Kidney tubule cell (primary cell): ENCODE data around the gene TPRG1.
"Not testable (repeated sequence)": the region's sequence is repeated elsewhere in the genome, so short reads cannot be mapped to it uniquely, and the experiment has no call there.

Source experiments
- DNase-seq: peaks from one replicate; pipeline ENCODE4 v3.0.0-alpha.2; 2018; ENCODE audit warnings: low spot score

TPRG1 gene

DNA sequence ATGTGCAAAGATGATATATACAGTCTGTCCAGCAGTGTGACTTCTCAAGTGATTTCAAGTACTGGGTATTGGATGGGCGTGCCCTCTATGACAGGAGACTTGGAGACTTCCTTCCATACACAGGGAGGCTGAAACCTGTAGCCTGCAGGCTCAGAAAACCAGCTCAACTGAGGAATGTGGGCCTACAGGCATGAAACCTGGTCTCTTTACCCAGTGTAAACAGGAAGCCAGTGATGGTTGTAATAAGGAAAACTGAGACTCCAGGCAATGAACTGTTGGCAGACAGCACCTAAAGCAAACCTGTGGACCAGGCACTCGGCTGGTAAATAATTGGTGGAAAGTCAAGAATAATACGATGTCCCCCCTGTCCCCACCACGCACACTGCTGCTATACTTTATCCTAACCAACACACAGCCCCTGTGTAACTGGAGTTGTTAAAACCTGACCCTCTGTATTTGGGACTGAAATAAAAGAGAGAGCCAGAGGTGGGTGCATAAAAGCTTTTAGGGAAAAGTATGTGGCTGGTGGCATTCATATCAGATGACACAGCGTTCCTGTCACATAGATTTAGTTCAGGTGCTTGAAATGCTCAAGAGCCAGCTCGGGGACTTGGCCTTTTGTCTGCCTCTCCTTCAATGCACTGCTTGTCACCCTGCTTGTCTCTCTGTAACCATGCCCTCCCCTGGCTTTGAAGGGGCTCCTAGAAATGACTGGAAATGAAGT, 144.7 kb downstream of the TPRG1 start:
- peak; percentile 60 for DNase-seq

- DNase-seq: no peak
Measured at GRCh38 chr3:189317911-189318310, 146.1 kb downstream of the TPRG1 start.

DNA sequence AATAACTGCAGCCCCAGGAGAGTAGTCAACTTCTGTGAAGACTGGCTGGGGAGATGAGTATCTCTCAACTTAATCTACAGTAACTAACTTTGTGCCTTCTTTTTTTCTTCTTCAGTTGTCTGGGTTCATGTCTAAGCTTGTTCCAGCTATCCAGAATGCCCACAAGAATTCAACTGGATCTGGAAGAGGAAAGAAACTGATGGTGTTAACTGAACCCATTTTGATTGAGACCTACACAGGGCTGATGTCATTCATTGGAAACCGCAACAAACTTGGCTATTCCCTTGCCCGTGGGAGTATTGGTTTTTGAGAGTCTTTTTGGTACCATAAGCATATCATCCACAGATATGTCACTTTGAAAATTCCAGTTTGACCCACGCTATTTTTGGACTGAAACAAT, 148.7 kb downstream of the TPRG1 start:
- no peak for DNase-seq

GRCh38 chr3:189322339-189322738, 150.6 kb downstream of the TPRG1 start:
- DNase-seq: no peak

DNA sequence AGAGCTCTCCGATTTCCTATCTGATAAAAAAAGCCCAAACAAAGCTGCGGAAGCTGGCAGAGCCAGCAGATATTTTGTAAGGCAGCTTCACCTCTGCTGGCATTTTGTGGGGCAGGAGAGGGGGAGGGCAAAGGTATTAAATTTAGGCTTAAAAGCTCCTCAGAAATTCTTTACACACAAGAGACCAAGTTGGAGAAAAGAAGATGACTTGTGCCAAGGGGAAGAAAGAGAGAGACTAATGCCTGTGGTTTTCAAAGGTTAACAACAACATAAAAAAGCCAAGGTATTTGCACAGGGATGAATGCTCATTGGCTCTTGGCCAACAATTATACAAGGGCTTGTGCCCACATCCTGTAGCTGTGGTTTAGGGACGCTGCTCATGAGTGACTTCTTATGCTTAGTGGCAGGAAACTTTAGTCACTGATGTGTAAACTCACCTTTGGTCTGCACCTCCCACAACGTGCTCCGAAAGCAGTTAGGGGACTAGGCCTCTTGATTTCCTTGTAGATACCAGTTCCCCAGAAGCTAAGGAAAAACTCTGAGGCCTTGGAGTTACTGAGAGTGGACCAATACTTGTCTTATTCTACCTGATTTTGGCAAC, 152.9 kb downstream of the TPRG1 start:
- DNase-seq: peak; percentile 100

- DNase-seq: peak; percentile 17
Measured at GRCh38 chr3:189325454-189325853, 153.7 kb downstream of the TPRG1 start.

DNA sequence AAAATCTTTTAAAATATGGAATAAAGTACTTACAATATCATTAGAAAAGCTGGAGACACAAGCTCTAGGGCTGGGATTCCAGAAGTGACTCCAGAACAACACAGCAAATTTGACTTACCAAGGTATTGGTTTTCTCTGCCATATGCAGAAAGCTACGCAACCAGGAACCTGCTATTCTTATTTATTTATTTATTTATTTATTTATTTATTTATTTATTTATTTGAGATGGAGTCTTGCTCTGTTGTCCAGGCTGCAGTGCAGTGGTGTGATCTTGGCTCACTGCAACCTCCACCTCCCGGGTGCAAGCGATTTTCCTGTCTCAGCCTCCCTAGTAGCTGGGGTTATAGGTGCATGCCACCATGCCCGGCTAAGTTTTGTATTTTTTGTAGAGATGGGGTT, 157.9 kb downstream of the TPRG1 start:
- DNase-seq: not testable (repeated sequence)

DNA sequence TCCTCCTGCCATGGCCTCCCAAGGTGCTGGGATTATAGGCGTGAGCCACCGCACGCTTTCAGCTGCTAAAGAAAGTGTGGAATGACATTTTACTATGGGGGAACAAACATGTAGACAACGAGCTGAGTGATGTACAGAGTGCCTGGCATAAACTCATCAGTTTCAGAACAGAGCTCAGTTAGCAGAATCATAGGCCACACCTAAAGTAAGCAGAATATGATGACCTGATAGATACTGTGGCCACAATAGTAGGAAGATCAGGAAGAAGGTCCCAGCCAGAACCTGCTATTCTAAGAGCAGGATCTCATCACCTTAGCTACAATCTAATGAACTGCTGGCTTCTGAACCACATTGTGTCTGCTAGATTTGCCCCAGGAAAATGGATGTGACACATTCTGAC, 158.3 kb downstream of the TPRG1 start:
- DNase-seq: no peak

DNA sequence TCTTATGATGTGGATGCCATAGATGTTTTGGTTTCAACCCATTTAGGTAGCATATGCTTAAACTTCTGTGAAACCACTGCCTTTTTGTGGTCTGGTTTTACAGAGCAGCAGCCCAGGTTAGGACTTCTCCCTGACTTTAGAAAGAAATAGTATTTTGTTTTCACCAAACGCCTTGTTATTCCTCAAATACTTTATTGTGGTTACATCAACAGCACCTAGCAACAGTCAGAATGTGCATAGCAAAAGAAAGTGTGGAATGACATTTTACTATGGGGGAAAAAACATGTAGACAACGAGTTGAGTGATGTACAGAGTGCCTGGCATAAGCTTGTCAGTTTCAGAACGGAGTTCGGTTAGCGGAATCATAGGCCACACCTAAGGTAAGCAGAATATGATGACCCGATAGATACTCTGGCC, 159.2 kb downstream of the TPRG1 start:
- DNase-seq: no peak

DNA sequence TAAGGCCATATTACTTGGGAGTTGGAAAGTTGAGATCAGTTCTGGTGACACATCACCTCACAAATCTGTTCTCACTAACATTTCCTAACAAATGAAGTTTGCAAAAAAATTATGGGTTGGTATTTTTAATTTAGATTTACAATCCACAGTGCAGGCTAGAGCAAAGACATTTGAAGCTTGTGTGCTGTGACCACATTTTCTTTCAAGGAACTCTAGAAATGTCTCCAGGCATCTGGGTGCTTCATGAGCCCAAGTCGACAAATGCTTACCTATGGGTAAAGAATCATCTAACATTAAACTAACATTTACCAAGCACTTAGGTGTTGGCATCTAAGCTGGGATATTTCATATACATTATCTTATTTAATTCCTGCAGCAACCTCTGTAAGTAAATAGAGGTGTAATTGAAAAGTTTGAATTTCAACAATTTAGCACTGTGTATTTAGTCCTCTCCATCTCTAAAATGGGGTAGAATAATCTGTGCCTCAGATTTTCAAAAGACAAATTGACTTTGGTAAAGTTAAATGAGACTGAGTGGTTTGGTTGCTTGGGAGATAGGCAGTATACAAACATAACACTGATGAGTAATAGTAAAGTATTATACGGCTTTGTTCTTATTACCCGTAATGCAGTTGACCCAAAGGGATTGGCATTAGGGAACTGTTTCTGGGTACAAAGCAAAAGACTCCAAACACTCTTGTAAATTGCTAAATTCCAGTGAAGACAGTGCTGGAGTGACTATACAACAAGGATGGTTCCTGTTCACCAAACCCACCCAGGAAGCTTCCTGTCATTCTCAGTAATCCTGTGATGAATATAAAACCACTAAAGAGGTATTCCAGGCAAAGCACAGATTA, 162.5 kb downstream of the TPRG1 start:
- peak; percentile 47 for DNase-seq

DNA sequence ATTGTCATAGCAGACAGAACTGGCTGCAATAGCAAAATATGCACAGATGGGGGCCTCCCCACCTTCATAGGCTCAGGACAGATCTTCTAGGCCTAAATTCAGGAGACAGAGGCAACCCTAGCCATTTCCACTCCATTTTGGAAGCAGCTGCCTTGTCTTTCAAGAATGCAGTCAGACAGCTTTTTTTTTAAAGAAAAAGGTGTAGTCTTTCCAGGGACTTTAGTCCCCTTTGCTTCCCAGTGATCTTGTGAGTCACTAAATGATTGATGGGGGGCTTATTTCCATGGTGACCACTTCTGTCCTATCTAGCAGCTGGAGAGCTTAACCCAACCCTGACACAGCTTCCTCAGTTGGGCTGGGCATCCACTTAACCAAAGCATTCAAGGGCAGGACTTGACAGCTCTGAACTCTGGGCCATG, 165.9 kb downstream of the TPRG1 start:
- no peak for DNase-seq

DNA sequence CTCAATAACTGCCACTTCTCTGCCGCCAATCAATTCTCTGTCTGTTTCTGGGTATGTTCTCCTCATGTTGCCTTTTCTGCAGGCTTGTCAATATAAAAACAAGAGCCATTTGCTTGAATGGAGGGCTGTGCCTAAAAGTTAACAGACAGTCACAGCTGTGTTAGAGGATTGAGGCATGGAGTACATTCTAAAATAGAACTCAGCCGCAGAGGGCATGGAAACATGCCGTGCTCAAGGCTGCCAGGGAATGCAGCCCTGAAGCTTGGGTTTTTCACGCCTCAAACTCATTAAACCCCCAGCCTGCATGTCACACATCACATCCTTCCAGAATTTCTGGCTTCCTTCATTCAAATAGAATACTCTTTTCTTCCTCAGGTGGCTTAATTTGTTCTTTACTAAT, 166.6 kb downstream of the TPRG1 start:
- no peak for DNase-seq

DNA sequence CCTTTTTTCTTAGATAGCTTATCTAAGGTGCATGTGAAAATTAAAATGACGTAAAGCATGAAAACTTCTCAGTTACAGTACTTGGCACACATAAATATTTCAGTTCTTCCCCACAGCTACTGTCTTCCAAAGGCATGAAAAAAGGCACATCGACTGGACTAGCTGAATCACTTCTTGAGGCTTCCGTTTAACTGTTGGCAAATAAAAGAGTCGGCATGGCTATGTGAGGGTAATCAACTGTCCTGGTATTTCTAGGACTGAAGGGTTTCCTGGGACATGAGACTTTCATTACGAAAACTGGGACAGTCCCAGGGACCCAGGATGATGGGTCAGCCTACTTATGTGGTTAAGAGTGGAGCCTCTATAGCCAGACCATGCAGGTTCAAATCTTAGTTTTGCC, 168.2 kb downstream of the TPRG1 start:
- DNase-seq: no peak

GRCh38 chr3:189340680-189341460, 169.1 kb downstream of the TPRG1 start:
- peak; percentile 11 for DNase-seq

- no peak for DNase-seq
Measured at GRCh38 chr3:189342811-189343210, 171.0 kb downstream of the TPRG1 start.

- DNase-seq: no peak
Measured at GRCh38 chr3:189344996-189345395, 173.2 kb downstream of the TPRG1 start.

DNA sequence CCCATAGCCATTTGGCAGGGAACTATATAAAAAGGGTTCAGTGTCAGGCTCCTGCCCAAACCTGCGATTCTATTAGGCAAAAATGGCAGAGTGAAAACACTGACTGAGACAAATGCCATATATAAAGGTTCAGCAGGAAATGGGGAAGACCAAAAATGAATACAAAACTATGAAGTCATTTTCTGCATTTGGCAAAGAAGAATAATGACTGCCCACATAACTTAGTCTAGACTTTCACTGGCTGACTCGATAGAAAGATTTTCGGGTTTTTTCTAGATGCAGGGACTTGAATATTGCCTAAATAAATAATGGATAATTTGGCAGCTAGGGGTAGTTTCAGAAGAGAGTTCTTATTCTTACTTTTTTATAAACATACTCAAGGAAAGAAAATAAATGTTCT, 178.0 kb downstream of the TPRG1 start:
- DNase-seq: peak; percentile 56

DNA sequence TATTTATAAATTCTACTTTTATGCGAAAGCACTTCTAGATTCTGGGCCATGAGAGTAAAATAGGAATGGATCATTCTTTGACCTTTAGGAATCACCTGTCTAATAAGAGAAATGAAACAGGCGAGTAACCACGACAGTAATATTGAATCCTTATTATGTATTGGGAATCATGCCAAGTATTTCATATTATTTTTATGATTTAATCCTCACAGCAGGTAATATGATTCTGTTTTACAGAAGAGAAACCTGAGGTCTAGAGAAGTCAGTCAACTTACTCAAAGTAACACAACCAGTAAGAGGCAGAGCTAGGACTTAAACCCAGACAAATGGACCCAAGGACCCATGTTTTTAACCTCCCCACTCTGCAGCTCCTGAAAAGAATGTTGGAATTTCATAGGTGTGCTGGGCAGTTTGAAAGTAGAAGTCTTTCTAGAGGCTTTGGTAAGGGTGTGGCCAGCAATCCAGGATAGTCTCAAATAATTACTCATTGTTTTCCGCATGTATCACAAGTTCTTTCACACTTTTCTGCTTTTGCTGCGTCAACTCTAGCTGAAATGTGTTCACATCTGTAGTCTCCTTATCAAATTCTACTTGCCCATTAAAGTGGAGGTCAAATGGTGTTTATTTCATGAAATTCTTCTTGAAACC, 181.7 kb downstream of the TPRG1 start:
- DNase-seq: peak; percentile 14

GRCh38 chr3:189353988-189354889, 182.5 kb downstream of the TPRG1 start:
- peak; percentile 68 for DNase-seq

DNA sequence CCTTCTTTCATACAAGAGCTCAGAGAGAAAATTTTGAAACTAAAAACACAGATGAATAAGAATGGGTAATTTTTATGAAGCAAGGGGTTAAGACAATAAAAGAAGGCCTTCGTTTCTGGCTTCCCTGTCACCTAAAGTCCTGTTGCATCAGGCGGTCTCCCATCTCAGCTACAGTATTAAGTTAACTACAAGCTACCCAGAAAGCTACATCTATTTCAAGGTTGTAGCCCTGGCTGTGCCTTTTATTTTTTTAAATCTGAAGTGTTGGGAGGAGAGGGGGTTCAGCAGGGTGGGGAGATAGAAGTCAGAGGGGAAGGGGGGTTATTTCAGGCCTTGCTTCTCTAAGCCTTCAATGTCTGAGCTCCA, 183.3 kb downstream of the TPRG1 start:
- no peak for DNase-seq
